AG04450 (cell line): Measurements from ENCODE around the gene GRM5. TPM values are rescaled to one million over a fixed set of nuclear protein-coding genes. Genes with fewer than 3 reads are reported as not detected.
"Not testable (repeated sequence)": the region's sequence is repeated elsewhere in the genome, so short reads cannot be mapped to it uniquely, and the experiment has no call there.

Experiments
- CTCF ChIA-PET: fragments of 300-600, 350-600 bp; formaldehyde crosslinking; extraction: SDS; loops from one replicate; lab custom pipeline; 2022; ENCODE audit warnings: antibody characterized with exemption, inconsistent platforms; lab: Charles Lee
- POLR2A ChIA-PET: fragments of 350-600 bp; formaldehyde crosslinking; extraction: SDS; loops from one replicate; lab custom pipeline; 2021; ENCODE audit warnings: antibody characterized with exemption, inconsistent platforms; lab: Yijun Ruan, JAX
- DNase-seq: peaks from one replicate; pipeline ENCODE4 v3.0.0-alpha.2; 2011; ENCODE audit warnings: low read depth, low spot score
- H3K27ac ChIP-seq: one replicate; pipeline ENCODE4 v1.5.1; 2012; ENCODE audit warnings: low read depth, low read length, control low read depth
- H3K27me3 ChIP-seq: one replicate; pipeline ENCODE4 v1.6.0; 2012; ENCODE audit warnings: low read length; ENCODE audit not compliant: control insufficient read depth, insufficient read depth
- H3K4me3 ChIP-seq: 2 replicates; pipeline ENCODE4 v1.5.1; 2011; ENCODE audit warnings: mild to moderate bottlenecking, low read depth, low read length, control low read depth
- H3K9me3 ChIP-seq: 2 replicates; pipeline ENCODE4 v1.5.1; 2012; ENCODE audit warnings: low read length; ENCODE audit not compliant: control insufficient read depth, insufficient read depth
- CTCF ChIP-seq: IDR thresholded peaks from 2 replicates; pipeline ENCODE4 v1.5.1; 2011; ENCODE audit warnings: low read depth, low read length, control low read depth, inconsistent platforms
- polyA plus RNA-seq: library from polyadenylated mRNA; depleted of rRNA; stranded (reverse); fragments of >200 nt; gene quantifications from 2 replicates; pipeline ENCODE4 v1.2.3, GENCODE V29; 2011

The GRM5 gene
- polyA plus RNA-seq, 1 experiment, result 0.01 TPM

DNA sequence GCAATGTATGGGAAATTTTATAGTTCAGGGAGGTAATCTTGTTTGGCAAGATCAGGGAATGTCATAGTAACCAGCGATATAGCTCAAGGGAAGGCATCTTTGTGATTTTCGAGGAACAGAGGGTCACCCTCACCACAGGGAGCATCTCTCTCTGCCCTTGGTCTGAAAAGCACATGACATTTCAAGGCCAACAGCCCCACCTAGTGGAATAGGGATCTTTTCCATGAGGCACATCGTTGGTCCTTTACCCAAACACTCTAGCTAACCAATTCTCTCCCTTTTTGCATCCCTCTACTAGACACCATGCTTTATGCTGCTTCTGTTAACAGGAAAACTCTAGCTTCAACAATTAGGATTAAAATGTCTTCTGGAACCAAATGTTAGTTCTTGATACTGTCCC is 179.0 kb downstream of the GRM5 start:
- Histone ChIP-seq H3K27ac (no peak overlapping the region), H3K27me3 (no peaks in the 10 kb centered on the region), H3K9me3 (peaks cover 9% of the 10 kb centered on the region; the same call in 1 of the 2 replicates), H3K4me3 (no peak overlapping the region)
- ChIA-PET CTCF (interaction anchor here (0.5 to 1.2 kb wide), 4 partner anchors 333 to 1471 kb away, joined by 3 to 4 read pairs (median 4); no protein-coding TSS in a partner anchor), POLR2A (no interaction called here)
- TF ChIP-seq CTCF, result peak; percentile 51
- DNase-seq, result peak; percentile 10

- H3K27me3 ChIP-seq, H3K27ac ChIP-seq, DNase-seq, CTCF ChIA-PET, H3K9me3 ChIP-seq, POLR2A ChIA-PET, H3K4me3 ChIP-seq: not testable (repeated sequence)
These were observed 183.0 kb downstream of the GRM5 start for GRCh38 chr11:88882800-88883199.

GRCh38 chr11:88861618-88862017 is 204.2 kb downstream of the GRM5 start:
- no peak for TF ChIP-seq CTCF
- ChIA-PET POLR2A (no interaction called here), CTCF (no interaction called here)
- no peak overlapping the region for H3K4me3 ChIP-seq
- no peaks in the 10 kb centered on the region for H3K27me3 ChIP-seq
- no peaks in the 10 kb centered on the region for H3K9me3 ChIP-seq
- H3K27ac ChIP-seq, result no peak overlapping the region
- no peak for DNase-seq

DNA sequence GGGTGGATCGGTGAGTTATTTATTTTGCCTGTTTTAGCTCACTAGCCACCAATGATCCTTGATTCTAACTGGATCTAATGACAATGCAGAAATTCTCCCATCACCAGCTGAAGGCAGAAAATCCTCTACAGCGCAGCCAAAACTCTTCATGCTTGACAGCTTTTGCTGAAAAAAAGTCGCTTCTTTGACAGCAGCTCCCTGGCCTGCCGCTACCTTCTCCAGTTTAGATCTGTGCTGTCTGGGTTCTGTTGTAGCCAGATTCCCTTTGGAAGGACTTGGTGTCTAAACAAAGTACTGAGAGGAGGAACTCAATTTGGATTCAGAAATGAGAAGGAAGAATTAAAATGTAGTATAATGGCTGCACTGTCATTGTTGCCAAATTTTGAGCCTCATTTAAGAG is 205.4 kb downstream of the GRM5 start:
- H3K27me3 ChIP-seq, H3K9me3 ChIP-seq, H3K4me3 ChIP-seq, CTCF ChIA-PET, DNase-seq, H3K27ac ChIP-seq, POLR2A ChIA-PET: not testable (repeated sequence)

- POLR2A ChIA-PET, DNase-seq, CTCF ChIA-PET: not testable (repeated sequence)
These were observed 211.8 kb downstream of the GRM5 start for GRCh38 chr11:88853963-88854362.

DNA sequence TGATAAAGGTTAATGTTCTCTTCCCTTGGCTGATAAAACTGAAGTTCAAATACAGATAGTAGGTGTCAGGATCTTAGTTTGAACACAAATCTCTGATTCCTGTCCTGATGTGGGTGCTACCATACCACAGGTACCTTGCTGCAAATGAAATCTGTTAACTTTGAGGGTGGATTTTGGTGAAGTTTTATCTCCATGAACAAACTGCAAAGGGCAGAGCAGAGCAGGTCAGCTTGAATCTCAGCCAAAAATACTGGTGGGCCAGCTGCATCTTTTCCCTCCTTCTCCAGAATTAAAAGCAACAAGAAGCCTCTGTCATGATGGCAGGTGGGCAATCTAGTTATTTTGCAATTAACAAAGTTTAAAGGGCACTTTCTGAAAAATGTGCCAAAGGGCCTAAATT is 214.2 kb downstream of the GRM5 start:
- DNase-seq, H3K27ac ChIP-seq, CTCF ChIA-PET, H3K27me3 ChIP-seq, H3K4me3 ChIP-seq, POLR2A ChIA-PET, H3K9me3 ChIP-seq: not testable (repeated sequence)

More at GRCh38 chr11:88853963-88854362, 211.8 kb downstream of the GRM5 start:
- H3K27ac ChIP-seq, H3K4me3 ChIP-seq, H3K9me3 ChIP-seq, H3K27me3 ChIP-seq: not testable (repeated sequence)

GRCh38 chr11:88849773-88850172 is 216.0 kb downstream of the GRM5 start:
- H3K27me3 ChIP-seq, H3K27ac ChIP-seq, POLR2A ChIA-PET, H3K4me3 ChIP-seq, DNase-seq, H3K9me3 ChIP-seq, CTCF ChIA-PET: not testable (repeated sequence)
